ENCODE results near the gene ELL3. TPM values are rescaled to one million over a fixed set of nuclear protein-coding genes. Genes with fewer than 3 reads are reported as not detected.
A peak's percentile ranks its signal among the peaks of the same experiment; 100 is the strongest.
"Not testable (repeated sequence)": the region's sequence is repeated elsewhere in the genome, so short reads cannot be mapped to it uniquely, and the experiment has no call there.

ELL3 gene
- total RNA-seq, 4 donors from 2014 or later, result 34.7 to 84.1 (median 73.2) TPM

DNA sequence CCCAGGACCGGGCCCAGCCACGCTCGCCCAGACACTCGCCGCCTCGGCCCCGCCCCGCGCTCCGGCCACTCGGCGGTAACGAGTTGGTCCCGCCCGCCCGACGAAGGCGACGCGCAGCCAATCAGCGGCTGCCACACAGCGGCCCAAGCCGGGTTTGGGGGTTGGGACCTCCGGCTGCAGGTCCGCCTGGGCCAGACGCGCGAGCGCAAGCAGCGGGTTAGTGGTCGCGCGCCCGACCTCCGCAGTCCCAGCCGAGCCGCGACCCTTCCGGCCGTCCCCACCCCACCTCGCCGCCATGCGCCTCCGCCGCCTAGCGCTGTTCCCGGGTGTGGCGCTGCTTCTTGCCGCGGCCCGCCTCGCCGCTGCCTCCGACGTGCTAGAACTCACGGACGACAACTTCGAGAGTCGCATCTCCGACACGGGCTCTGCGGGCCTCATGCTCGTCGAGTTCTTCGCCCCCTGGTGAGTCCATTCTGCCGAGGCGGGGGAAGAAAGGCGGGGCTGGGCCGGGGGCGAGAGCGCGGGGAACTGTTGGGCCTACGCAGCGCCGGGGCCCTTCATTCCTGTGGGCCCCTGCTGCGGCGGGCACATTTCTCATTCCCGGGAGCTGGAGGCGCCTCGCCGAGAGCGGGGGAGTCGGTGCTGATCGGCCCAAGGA is 30.4 kb downstream of the ELL3 start, which contains the start of gene PDIA3:
TSS of gene PDIA3 (plus strand) at position 194 of the 658 bp plus-strand sequence. CDS start at position 296, 102 bp downstream.
- not testable (repeated sequence) for H3K9me3 ChIP-seq, H3K27me3 ChIP-seq, H3K36me3 ChIP-seq
- H3K4me3 ChIP-seq, result peak within 1 kb of the TSS; percentile 61 to 70 (median 66)
- H3K27ac ChIP-seq, result peak within 1 kb of the TSS; percentile 91 to 97 (median 96)
- peaks cover 0 to 36% (median 19%) of the 10 kb centered on the region in 4 donors for H3K4me1 ChIP-seq
- DNase-seq, result peak; percentile 91 to 97 (median 96)
- TF ChIP-seq, protein P1, sequence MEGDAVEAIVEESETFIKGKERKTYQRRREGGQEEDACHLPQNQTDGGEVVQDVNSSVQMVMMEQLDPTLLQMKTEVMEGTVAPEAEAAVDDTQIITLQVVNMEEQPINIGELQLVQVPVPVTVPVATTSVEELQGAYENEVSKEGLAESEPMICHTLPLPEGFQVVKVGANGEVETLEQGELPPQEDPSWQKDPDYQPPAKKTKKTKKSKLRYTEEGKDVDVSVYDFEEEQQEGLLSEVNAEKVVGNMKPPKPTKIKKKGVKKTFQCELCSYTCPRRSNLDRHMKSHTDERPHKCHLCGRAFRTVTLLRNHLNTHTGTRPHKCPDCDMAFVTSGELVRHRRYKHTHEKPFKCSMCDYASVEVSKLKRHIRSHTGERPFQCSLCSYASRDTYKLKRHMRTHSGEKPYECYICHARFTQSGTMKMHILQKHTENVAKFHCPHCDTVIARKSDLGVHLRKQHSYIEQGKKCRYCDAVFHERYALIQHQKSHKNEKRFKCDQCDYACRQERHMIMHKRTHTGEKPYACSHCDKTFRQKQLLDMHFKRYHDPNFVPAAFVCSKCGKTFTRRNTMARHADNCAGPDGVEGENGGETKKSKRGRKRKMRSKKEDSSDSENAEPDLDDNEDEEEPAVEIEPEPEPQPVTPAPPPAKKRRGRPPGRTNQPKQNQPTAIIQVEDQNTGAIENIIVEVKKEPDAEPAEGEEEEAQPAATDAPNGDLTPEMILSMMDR (IDR thresholded peaks at IDR 0.05), result peak in 4 of 6 experiments; percentile 29 to 54 (median 52)
- peak; percentile 94 to 98 for TF ChIP-seq POLR2A (IDR thresholded peaks at IDR 0.05)

DNA sequence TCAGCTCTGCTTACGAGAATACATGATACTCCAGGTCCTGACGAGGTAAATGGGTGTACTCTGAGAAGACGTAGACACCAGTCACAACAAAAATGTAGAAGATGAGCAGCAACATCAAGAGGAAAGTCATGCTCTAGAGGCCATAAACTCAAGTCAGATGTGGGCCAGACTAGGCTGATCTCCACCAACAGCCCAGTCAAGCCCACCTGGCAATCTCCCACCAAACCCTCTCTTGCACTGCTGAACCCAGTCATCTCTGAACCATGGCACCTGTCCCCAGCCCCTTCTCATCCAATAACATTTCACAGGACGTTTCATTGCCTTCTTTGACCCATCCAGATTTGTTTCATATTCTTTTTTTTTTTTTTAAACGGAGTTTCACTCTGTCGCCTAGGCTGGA is 41.4 kb downstream of the ELL3 start:
- TF ChIP-seq POLR2A (IDR thresholded peaks at IDR 0.05), result no peak
- TF ChIP-seq, protein P1 (IDR thresholded peaks at IDR 0.05), result no peak
- no peaks in the 10 kb centered on the region for H3K4me1 ChIP-seq
- H3K36me3 ChIP-seq, result no peaks in the 10 kb centered on the region
- no peak overlapping the region for H3K4me3 ChIP-seq
- no peaks in the 10 kb centered on the region for H3K27me3 ChIP-seq
- H3K27ac ChIP-seq, result no peak overlapping the region
- H3K9me3 ChIP-seq, result no peaks in the 10 kb centered on the region
- no peak for DNase-seq

DNA sequence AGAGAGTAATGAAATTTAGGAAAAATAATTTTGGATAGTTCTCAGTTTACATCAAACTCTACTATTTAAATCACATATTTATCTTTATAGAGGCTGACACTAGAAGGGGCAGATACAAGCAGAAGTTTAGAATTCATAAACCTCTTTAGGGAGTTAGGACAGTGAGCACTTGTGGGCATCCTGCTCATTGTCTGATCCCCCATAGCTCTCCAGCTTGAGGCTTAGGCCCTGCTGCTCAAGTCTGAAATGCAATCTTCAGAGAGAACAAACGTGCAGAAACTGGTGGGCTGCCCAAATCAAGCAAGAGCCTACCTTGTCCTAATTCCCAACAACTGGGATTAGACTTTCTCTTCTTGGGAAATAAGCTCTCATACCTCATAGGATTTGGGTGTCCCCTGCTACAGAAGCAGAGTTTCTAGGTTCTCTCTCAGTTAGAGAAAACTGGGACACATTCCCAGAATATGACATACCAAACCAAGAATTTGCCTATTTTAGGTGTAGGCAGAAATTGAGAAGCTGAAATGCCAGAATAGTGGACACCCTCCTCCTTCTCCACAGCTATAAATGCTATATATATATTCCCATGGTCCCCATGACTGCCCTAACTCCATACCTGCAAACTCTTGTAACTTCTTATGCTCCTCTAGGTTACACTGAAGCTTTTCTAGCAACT is 48.6 kb downstream of the ELL3 start:
- not testable (repeated sequence) for H3K9me3 ChIP-seq, H3K4me1 ChIP-seq, H3K27ac ChIP-seq, DNase-seq, H3K27me3 ChIP-seq, H3K4me3 ChIP-seq, H3K36me3 ChIP-seq

DNA sequence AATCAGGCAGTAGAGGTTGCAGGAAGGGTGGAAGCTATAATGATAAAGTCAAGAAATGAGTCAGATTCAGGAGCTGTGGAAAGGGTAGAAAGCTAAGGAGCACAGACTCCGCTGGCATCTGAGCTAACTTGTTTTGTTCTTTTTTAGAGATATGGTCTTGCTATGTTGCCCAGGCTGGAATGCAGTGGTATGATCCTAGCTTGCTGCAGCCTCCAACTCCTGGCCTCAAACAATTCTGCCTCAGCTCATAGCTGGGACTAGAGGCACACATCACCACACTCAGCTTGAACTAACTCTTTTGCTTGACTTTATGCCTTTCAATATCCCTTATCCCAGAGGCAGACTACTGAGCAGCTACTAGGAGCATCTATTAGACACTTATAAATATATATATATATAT is 50.5 kb downstream of the ELL3 start:
- not testable (repeated sequence) for H3K4me3 ChIP-seq, H3K9me3 ChIP-seq

DNA sequence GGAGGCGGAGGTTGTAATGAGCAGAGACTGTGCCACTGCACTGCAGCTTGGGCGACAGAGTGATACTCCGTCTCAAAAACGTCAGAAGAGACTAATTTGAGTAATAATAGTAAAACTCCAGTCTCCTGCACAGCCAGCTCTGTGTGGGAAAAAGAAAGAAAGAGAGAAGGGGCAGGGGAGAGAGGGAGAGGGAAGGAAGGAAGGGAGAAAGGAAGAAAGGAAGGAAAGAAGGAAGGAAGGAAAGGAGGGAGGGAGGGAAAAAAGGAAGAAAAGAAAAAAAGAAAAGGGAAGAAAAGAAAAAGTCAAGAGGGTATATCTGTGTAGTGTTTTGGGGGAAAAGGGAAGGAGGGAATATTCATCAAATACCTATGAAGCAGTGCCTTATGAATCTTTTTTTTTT is 53.6 kb downstream of the ELL3 start:
- DNase-seq, result no peak
- TF ChIP-seq, protein P1 (IDR thresholded peaks at IDR 0.05), result no peak
- no peak for TF ChIP-seq POLR2A (IDR thresholded peaks at IDR 0.05)
- H3K9me3 ChIP-seq, result no peaks in the 10 kb centered on the region
- no peaks in the 10 kb centered on the region for H3K27me3 ChIP-seq
- H3K4me1 ChIP-seq, result no peaks in the 10 kb centered on the region
- no peaks in the 10 kb centered on the region for H3K36me3 ChIP-seq
- no peak overlapping the region for H3K4me3 ChIP-seq
- no peak overlapping the region for H3K27ac ChIP-seq

More for the DNA sequence above, 50.5 kb downstream of the ELL3 start:
- H3K27ac ChIP-seq, H3K36me3 ChIP-seq, H3K27me3 ChIP-seq, H3K4me1 ChIP-seq, DNase-seq: not testable (repeated sequence)

Small RNA genes within 50 kb of the gene (small RNA-seq; reads per million reads assigned to genes)
- gene MIR1282 (0 reads per million in 2 donors), gene RNU6-354P (0 reads per million in 2 donors)

Other genes with a start within 250 kb of the ELL3 start
- 100 to 1,000 TPM in 3 of 4 donors, 10 to 100 TPM in 1; 84.9 to 380 (median 260) TPM for gene PPIP5K1, start 186.8 kb downstream of the ELL3 start, total RNA-seq
- gene CKMT1B, start 182.9 kb downstream of the ELL3 start, total RNA-seq, result 100 to 1,000 TPM in 3 of 4 donors, 10 to 100 TPM in 1; 74.3 to 134 (median 111) TPM
- 1 to 10 TPM in 2 of 4 donors, under 1 TPM in 1, not detected in 1; 0.35 to 7.4 (median 4.7) TPM for gene STRC, start 158.2 kb downstream of the ELL3 start, total RNA-seq
- 10 to 100 TPM in 3 of 4 donors, 1 to 10 TPM in 1; 9.3 to 28.1 (median 21.0) TPM for gene CATSPER2, start 128.1 kb downstream of the ELL3 start, total RNA-seq
- 100 to 1,000 TPM in 3 of 4 donors, 10 to 100 TPM in 1; 96.0 to 147 (median 109) TPM for gene CKMT1A, start 83.1 kb downstream of the ELL3 start, total RNA-seq
- 100 to 1,000 TPM in 2 of 4 donors, 10 to 100 TPM in 2; 28.9 to 136 (median 106) TPM for gene PDIA3, start 30.5 kb downstream of the ELL3 start, total RNA-seq
- gene SERF2, start 15.4 kb upstream of the ELL3 start, total RNA-seq, result 100 to 1,000 TPM; 647 to 897 (median 711) TPM
- not detected for gene SERINC4, start 23.3 kb upstream of the ELL3 start, total RNA-seq
- 10 to 100 TPM; 13.0 to 38.0 (median 21.5) TPM for gene HYPK, start 23.6 kb upstream of the ELL3 start, total RNA-seq
- gene MFAP1, start 47.7 kb upstream of the ELL3 start, total RNA-seq, result 10 to 100 TPM in 2 of 4 donors, 1 to 10 TPM in 2; 6.1 to 21.7 (median 10.4) TPM
- gene WDR76, start 50.0 kb upstream of the ELL3 start, total RNA-seq, result 10 to 100 TPM in 1 of 4 donors, 1 to 10 TPM in 3; 2.7 to 21.5 (median 4.1) TPM